Esophagus squamous epithelium (tissue), 5 donors: Measurements from ENCODE around the gene SCPEP1. TPM values are rescaled to one million over a fixed set of nuclear protein-coding genes. Genes with fewer than 3 reads are reported as not detected.

Source experiments
- DNase-seq: peaks from one replicate; lab custom pipeline; 2025; lab: John Stamatoyannopoulos, UW
- H3K27ac ChIP-seq, 4 donors: fragments of 200-600 bp; sonication (generic); one replicate each; pipeline ENCODE4 v1.5.1; 2016 to 2019; ENCODE audit warnings: mild to moderate bottlenecking in 1 of 4
- H3K27me3 ChIP-seq, 4 donors: fragments of 200-600 bp; sonication (generic); 1 replicate in 3 of 4; 2 replicates in 1 of 4; pipeline versions ENCODE4 v1.5.1 to v1.6.0; 2017 to 2021; ENCODE audit warnings: antibody characterized with exemption in 1 of 4
- H3K36me3 ChIP-seq, 3 donors: fragments of 200-600 bp; sonication (generic); one replicate each; pipeline ENCODE4 v1.5.1; 2016 to 2019
- H3K4me1 ChIP-seq, 3 donors: fragments of 200-600 bp; sonication (generic); one replicate each; pipeline ENCODE4 v1.5.1; 2017 to 2019
- H3K4me3 ChIP-seq, 4 donors: fragments of 200-600 bp; sonication (generic); 1 replicate in 3 of 4; 2 replicates in 1 of 4; pipeline ENCODE4 v1.5.1; 2016 to 2019; ENCODE audit warnings: mild to moderate bottlenecking in 2 of 4, moderate library complexity in 1 of 4
- H3K9me3 ChIP-seq, 3 donors: fragments of 200-600 bp; sonication (generic); one replicate each; pipeline ENCODE4 v1.5.1; 2016 to 2019
- POLR2A ChIP-seq, 4 donors: fragments of 450-650 bp; IDR thresholded peaks; one replicate each; pipeline ENCODE4 v1.6.1; 2017; ENCODE audit warnings: antibody characterized with exemption in 4 of 4, mild to moderate bottlenecking in 4 of 4, moderate library complexity in 3 of 4
- WGBS, 2 donors: methylation state at CpG; one replicate each; pipeline ENCODE4 v1.1.5; 2018; 5-methylcytosine and 5-hydroxymethylcytosine counted together
- intact Hi-C: fragments of 100-400 bp; cut with DNase I; formaldehyde crosslinking; loops from one replicate; pipeline ENCODE4 v1.15.0; 2022
- total RNA-seq, 4 donors: library from RNA; depleted of rRNA; stranded (reverse); fragments of >200 nt; gene quantifications; one replicate each; pipeline ENCODE4 v1.1.0, GENCODE V29; 2016
- TF ChIP-seq, protein P1 (sequence below), 6 experiments: fragments of 450-650 bp in 4 of 6; fragments of 200-600 bp in 2 of 6; sonication (generic) in 2 of 6; IDR thresholded peaks; one replicate each; pipeline ENCODE4 v1.5.1; 2016 to 2019; ENCODE audit warnings: antibody characterized with exemption in 6 of 6, mild to moderate bottlenecking in 4 of 6, moderate library complexity in 4 of 6
- donor health status: DM: yes; HTN: yes; CAD: no.

The SCPEP1 gene
- total RNA-seq, 4 donors from 2014 or later: 53.0 to 129 (median 61.5) TPM

DNA sequence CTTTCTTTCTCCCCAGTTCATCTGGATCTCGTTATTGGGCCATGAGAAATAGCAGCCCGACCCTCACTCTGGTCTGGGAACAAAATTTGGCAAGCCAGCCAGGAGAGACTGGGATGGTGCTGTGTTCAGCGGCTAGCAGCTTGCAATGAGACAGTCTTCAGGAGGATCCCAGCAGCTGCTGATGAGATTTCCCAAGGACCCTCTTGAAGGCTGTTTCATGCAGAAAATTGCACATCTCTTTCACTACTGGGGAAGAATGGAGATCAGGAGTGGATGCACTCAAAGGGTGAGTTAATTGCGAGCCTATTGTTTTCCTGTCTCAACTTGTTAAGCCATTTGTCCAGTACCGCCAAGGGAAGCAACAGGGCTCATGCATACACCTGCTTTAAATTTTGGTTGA is 11.6 kb upstream of the SCPEP1 start:
- Histone ChIP-seq H3K36me3 (no peaks in the 10 kb centered on the region), H3K4me3 (no peak overlapping the region), H3K27me3 (no peaks in the 10 kb centered on the region), H3K4me1 (peaks cover 0 to 11% (median 0%) of the 10 kb centered on the region in 3 donors), H3K9me3 (no peaks in the 10 kb centered on the region), H3K27ac (no peak overlapping the region)
- no peak for DNase-seq
- no peak for TF ChIP-seq POLR2A (IDR thresholded peaks at IDR 0.05)
- TF ChIP-seq, protein P1, sequence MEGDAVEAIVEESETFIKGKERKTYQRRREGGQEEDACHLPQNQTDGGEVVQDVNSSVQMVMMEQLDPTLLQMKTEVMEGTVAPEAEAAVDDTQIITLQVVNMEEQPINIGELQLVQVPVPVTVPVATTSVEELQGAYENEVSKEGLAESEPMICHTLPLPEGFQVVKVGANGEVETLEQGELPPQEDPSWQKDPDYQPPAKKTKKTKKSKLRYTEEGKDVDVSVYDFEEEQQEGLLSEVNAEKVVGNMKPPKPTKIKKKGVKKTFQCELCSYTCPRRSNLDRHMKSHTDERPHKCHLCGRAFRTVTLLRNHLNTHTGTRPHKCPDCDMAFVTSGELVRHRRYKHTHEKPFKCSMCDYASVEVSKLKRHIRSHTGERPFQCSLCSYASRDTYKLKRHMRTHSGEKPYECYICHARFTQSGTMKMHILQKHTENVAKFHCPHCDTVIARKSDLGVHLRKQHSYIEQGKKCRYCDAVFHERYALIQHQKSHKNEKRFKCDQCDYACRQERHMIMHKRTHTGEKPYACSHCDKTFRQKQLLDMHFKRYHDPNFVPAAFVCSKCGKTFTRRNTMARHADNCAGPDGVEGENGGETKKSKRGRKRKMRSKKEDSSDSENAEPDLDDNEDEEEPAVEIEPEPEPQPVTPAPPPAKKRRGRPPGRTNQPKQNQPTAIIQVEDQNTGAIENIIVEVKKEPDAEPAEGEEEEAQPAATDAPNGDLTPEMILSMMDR (IDR thresholded peaks at IDR 0.05): no peak
- WGBS, 2 donors: 47 to 64% methylated on average over 5 of the region's 5 CpGs
- intact Hi-C loops: no loop called here

DNA sequence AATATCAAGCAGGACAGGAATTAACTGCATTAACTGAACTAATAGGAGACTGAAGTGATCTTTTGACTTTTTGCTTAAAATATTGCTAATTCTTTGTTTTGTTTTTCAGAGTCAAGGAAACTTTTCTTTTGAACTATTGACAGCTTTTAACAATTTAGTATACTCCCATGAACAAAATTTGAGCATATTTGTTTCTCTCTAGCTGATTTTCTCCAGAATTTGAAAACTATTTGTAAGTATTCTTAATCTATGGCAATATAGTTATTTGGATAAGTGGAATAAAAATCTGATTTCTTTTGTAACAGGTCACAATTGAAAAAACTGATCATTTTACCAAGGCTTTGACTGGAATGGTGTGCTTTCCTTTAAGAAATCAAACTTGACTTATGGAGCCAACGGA is 7.0 kb upstream of the SCPEP1 start:
- 75 to 89% methylated on average over 1 of the region's 1 CpG for WGBS, 2 donors
- H3K36me3 ChIP-seq: no peaks in the 10 kb centered on the region

DNA sequence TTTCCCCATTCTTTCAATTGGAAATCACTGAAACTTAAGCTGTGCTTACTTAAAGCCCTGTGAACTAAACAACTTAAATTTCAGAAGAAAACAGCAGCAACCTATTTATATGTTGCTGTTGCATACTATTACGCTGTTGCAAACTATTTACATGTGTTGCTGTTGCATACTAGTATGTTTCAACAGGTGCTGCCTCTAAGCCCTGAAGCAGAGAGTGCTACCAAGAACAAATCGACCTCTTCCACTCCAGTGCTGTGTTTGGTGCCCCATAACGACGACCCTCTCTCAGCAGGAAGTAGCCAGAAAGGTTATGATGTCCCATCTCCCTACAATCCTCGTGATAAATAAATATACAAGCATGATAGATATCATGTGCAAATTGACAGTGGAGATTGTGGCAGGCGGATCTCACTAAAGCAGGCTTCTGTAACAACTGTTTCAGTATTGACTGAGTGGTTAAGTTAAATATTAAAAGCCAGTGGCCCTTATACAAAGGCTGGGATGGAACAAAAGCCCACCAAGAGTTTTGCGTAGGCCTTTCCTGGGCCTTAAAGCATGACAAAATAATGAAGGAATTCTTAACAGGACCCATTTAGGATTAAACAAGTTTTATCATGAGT is 5.7 kb upstream of the SCPEP1 start:
- H3K27me3 ChIP-seq: no peaks in the 10 kb centered on the region
- H3K4me3 ChIP-seq: no peak overlapping the region
- H3K9me3 ChIP-seq: no peaks in the 10 kb centered on the region
- no peaks in the 10 kb centered on the region for H3K36me3 ChIP-seq
- no peak for DNase-seq
- intact Hi-C loops: no loop called here
- WGBS, 2 donors: 67 to 83% methylated on average over 7 of the region's 7 CpGs
- H3K27ac ChIP-seq: no peak overlapping the region
- TF ChIP-seq, protein P1 (IDR thresholded peaks at IDR 0.05): no peak
- no peak for TF ChIP-seq POLR2A (IDR thresholded peaks at IDR 0.05)
- H3K4me1 ChIP-seq: peaks cover 0 to 37% (median 0%) of the 10 kb centered on the region in 3 donors

More for the DNA sequence above, 7.0 kb upstream of the SCPEP1 start:
- Histone ChIP-seq H3K27ac (no peak overlapping the region), H3K27me3 (no peaks in the 10 kb centered on the region), H3K9me3 (no peaks in the 10 kb centered on the region), H3K4me1 (peaks cover 0 to 36% (median 0%) of the 10 kb centered on the region in 3 donors), H3K4me3 (no peak overlapping the region)
- intact Hi-C loops: no loop called here
- TF ChIP-seq POLR2A (IDR thresholded peaks at IDR 0.05): no peak
- TF ChIP-seq, protein P1 (IDR thresholded peaks at IDR 0.05): no peak
- DNase-seq: no peak

DNA sequence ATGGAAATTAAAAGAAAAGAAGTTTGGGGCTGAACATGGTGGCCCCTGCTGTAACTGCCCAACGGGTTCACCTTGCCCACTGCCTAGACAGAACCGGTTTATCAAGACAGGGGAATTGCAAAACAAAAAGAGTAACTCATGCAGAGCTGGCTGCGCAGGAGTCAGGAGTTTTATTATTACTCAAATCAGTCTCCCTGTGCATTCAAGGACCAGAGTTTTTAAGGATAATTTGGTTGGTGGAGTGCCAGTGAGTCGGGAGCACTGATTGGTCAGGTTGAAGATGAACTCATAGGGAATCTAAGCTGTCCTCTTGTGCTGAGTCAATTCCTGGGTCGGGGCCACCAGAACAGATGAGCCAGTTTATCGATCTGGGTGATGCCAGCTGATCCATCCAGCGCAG is 4.4 kb upstream of the SCPEP1 start:
- TF ChIP-seq, protein P1 (IDR thresholded peaks at IDR 0.05): no peak
- no peak for TF ChIP-seq POLR2A (IDR thresholded peaks at IDR 0.05)
- no peaks in the 10 kb centered on the region for H3K36me3 ChIP-seq
- intact Hi-C loops: no loop called here
- H3K27me3 ChIP-seq: no peaks in the 10 kb centered on the region
- DNase-seq: no peak
- WGBS, 2 donors: 32 to 46% methylated on average over 6 to 7 of the region's 7 CpGs
- H3K4me1 ChIP-seq: peaks cover 2 to 45% (median 5%) of the 10 kb centered on the region in 3 donors
- no peak overlapping the region for H3K4me3 ChIP-seq
- peak overlapping the region in 2 of 4 donors; percentile 25 to 38 for H3K27ac ChIP-seq
- H3K9me3 ChIP-seq: no peaks in the 10 kb centered on the region

DNA sequence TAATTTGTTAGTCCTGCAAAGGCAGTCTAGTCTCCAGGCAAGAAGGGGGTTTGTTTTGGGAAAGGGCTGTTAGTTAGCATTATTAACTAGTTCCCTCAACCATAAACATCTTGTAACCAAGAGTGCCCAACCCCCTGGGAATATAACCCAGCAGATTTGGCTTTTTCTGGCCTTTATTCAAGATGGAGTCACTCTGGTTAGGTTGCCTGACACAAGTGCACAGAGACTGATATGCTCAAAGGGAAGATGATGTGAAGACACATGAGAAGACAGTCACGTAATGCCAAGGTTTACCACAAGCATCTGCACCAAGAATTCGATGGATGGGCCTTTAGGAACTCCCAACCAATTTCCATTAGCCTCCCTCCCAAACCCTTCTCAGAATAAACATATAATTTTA is 3.9 kb upstream of the SCPEP1 start:
- Histone ChIP-seq H3K36me3 (no peaks in the 10 kb centered on the region), H3K4me1 (peaks cover 5 to 51% (median 10%) of the 10 kb centered on the region in 3 donors), H3K27me3 (no peaks in the 10 kb centered on the region), H3K4me3 (no peak overlapping the region), H3K9me3 (no peaks in the 10 kb centered on the region), H3K27ac (peak overlapping the region in 2 of 4 donors; percentile 25 to 38)
- 85 to 97% methylated on average over 2 of the region's 2 CpGs for WGBS, 2 donors
- intact Hi-C loops: no loop called here
- no peak for DNase-seq
- no peak for TF ChIP-seq POLR2A (IDR thresholded peaks at IDR 0.05)
- TF ChIP-seq, protein P1 (IDR thresholded peaks at IDR 0.05): no peak
